HCT116 (cell line): ENCODE data around the gene SPIRE1. TPM values are rescaled to one million over a fixed set of nuclear protein-coding genes. Genes with fewer than 3 reads are reported as not detected.

Experiments
- ATAC-seq: fragments of 200-7000 bp; cut with Tn5 transposase; 2 replicates; pipeline ENCODE4 v1.9.1; 2020; ENCODE audit warnings: mild to moderate bottlenecking, moderate library complexity
- BruUV-seq: library from RNA; stranded (reverse); fragments of 400-500 nt; replicated peaks from 2 replicates; lab custom pipeline; 2021; lab: Mats Ljungman, UMichigan
- CTCF ChIA-PET: fragments of 300-600 bp; sonication (Branson Sonifier 250); formaldehyde crosslinking; loops from one replicate; lab custom pipeline; 2021; ENCODE audit warnings: antibody characterized with exemption; lab: Charles Lee
- POLR2A ChIA-PET: fragments of 300-600, 350-600 bp; sonication (Branson Sonifier 250); formaldehyde crosslinking; loops from one replicate; lab custom pipeline; 2021; ENCODE audit warnings: antibody characterized with exemption; lab: Charles Lee
- RAD21 ChIA-PET, 2 experiments: fragments of 300-600 bp; sonication (Branson Sonifier 250); formaldehyde crosslinking; loops; one replicate each; lab custom pipeline; 2023; ENCODE audit warnings: low total read pairs in 2 of 2; ENCODE audit not compliant: uncharacterized antibody in 2 of 2, unreplicated experiment in 2 of 2, low non-redundant PET in 1 of 2; lab: Charles Lee
- DNase-seq: peaks from one replicate; pipeline ENCODE4 v3.0.0-alpha.2; 2010; ENCODE audit warnings: low read depth, low spot score
- H2AFZ ChIP-seq: fragments of 200-600 bp; shearing (Covaris generic), sonication (generic); 2 replicates; pipeline ENCODE4 v1.6.1; 2017; ENCODE audit warnings: low read depth, mixed run types, mixed read lengths, antibody characterized with exemption, low read length; ENCODE audit not compliant: poor library complexity, severe bottlenecking
- H3K27ac ChIP-seq: 2 replicates; pipeline ENCODE4 v1.5.1; 2012; ENCODE audit warnings: low read depth, low read length
- H3K27me3 ChIP-seq: fragments of 200-600 bp; sonication (generic); 2 replicates; pipeline ENCODE4 v1.6.1; 2016; ENCODE audit warnings: mixed run types, low read length, mixed read lengths; ENCODE audit not compliant: insufficient read depth
- H3K36me3 ChIP-seq, 2 experiments: fragments of 200-500 bp in 1 of 2; fragments of 200-600 bp in 1 of 2; sonication (Bioruptor generic) in 1 of 2; sonication (generic) in 1 of 2; 2 replicates each; pipeline versions ENCODE4 v1.5.1 to v1.6.1; 2014 to 2016; ENCODE audit warnings: low read length in 2 of 2, inconsistent platforms in 1 of 2, mixed read lengths in 1 of 2, mixed run types in 1 of 2; ENCODE audit not compliant: insufficient read depth in 2 of 2, control insufficient read depth in 1 of 2
- H3K4me1 ChIP-seq, 2 experiments: fragments of 200-600 bp in 1 of 2; sonication (generic) in 1 of 2; 2 replicates each; pipeline versions ENCODE4 v1.5.1 to v1.6.1; 2012 to 2017; ENCODE audit warnings: low read length in 2 of 2, inconsistent platforms in 1 of 2, mild to moderate bottlenecking in 1 of 2, mixed read lengths in 1 of 2, mixed run types in 1 of 2, moderate library complexity in 1 of 2; ENCODE audit not compliant: insufficient read depth in 2 of 2, control insufficient read depth in 1 of 2
- H3K4me2 ChIP-seq: fragments of 200-600 bp; sonication (generic); 2 replicates; pipeline ENCODE4 v1.6.1; 2017; ENCODE audit warnings: mixed run types, low read length, mixed read lengths
- H3K4me3 ChIP-seq, 2 experiments: fragments of 200-600 bp in 1 of 2; sonication (generic) in 1 of 2; replicated peaks in 1 of 2; 2 replicates each; pipeline ENCODE4 v1.5.1; 2011 to 2016; ENCODE audit warnings: low read length in 2 of 2, control low read depth in 1 of 2, low read depth in 1 of 2, mild to moderate bottlenecking in 1 of 2, mixed read lengths in 1 of 2, mixed run types in 1 of 2
- H3K79me2 ChIP-seq: fragments of 200-600 bp; sonication (generic); 2 replicates; pipeline ENCODE4 v1.6.1; 2017; ENCODE audit warnings: mild to moderate bottlenecking, mixed run types, low read length, moderate library complexity, mixed read lengths; ENCODE audit not compliant: insufficient read depth
- H3K9ac ChIP-seq: fragments of 200-600 bp; sonication (generic); 2 replicates; pipeline ENCODE4 v1.6.1; 2016; ENCODE audit warnings: low read length, mixed read lengths
- H3K9me2 ChIP-seq: fragments of 200-600 bp; sonication (generic), shearing (Covaris generic); 2 replicates; pipeline ENCODE4 v1.6.1; 2017; ENCODE audit warnings: mixed run types, mild to moderate bottlenecking, moderate library complexity; ENCODE audit not compliant: insufficient read depth
- H3K9me3 ChIP-seq, 2 experiments: fragments of 200-500 bp in 1 of 2; fragments of 200-600 bp in 1 of 2; sonication (Bioruptor generic) in 1 of 2; sonication (generic) in 1 of 2; 2 replicates each; pipeline ENCODE4 v1.6.1; 2014 to 2017; ENCODE audit warnings: low read length in 2 of 2, mixed read lengths in 2 of 2, inconsistent platforms in 1 of 2, low read depth in 1 of 2, mild to moderate bottlenecking in 1 of 2, mixed run types in 1 of 2, moderate library complexity in 1 of 2; ENCODE audit not compliant: control insufficient read depth in 1 of 2, insufficient read depth in 1 of 2
- H4K20me1 ChIP-seq: fragments of 200-600 bp; sonication (generic), shearing (Covaris generic); 2 replicates; pipeline ENCODE4 v1.6.1; 2017; ENCODE audit warnings: mixed run types, mild to moderate bottlenecking, moderate library complexity; ENCODE audit not compliant: insufficient read depth
- CBX3 ChIP-seq: IDR thresholded peaks from 2 replicates; pipeline ENCODE4 v1.6.1; 2012; ENCODE audit warnings: low read depth
- CEBPB ChIP-seq: IDR thresholded peaks from 2 replicates; pipeline ENCODE4 v1.6.1; 2012; ENCODE audit warnings: low read depth
- CTCF ChIP-seq, 3 experiments: fragments of 200-600 bp in 1 of 3; sonication (generic) in 1 of 3; IDR thresholded peaks in 2 of 3; conservative IDR thresholded peaks in 1 of 3; 2 replicates each; pipeline ENCODE4 v1.5.1; 2012 to 2017; ENCODE audit warnings: low read depth in 2 of 3, low read length in 2 of 3, antibody characterized with exemption in 1 of 3, borderline replicate concordance in 1 of 3, control low read depth in 1 of 3, mild to moderate bottlenecking in 1 of 3, mixed read lengths in 1 of 3, mixed run types in 1 of 3, moderate library complexity in 1 of 3; ENCODE audit not compliant: insufficient read depth in 1 of 3
- EGR1 ChIP-seq: IDR thresholded peaks from 2 replicates; pipeline ENCODE4 v1.6.1; 2012; ENCODE audit warnings: low read depth
- ELF1 ChIP-seq: IDR thresholded peaks from 2 replicates; pipeline ENCODE4 v1.6.1; 2012; ENCODE audit warnings: low read depth, borderline replicate concordance
- EZH2 ChIP-seq: fragments of 200-600 bp; sonication (generic); IDR thresholded peaks from 2 replicates; pipeline ENCODE4 v1.6.1; 2017; ENCODE audit warnings: antibody characterized with exemption, mixed run types
- POLR2A ChIP-seq: IDR thresholded peaks from 2 replicates; pipeline ENCODE4 v1.7.0; 2011; ENCODE audit warnings: borderline replicate concordance; ENCODE audit not compliant: insufficient read depth, insufficient read length; ENCODE audit errors: extremely low read depth
- POLR2AphosphoS5 ChIP-seq: IDR thresholded peaks from 2 replicates; pipeline ENCODE4 v1.6.1; 2011; ENCODE audit warnings: mild to moderate bottlenecking, low read depth, low read length, moderate library complexity
- RAD21 ChIP-seq: IDR thresholded peaks from 2 replicates; pipeline ENCODE4 v1.6.1; 2012; ENCODE audit warnings: low read depth, mild to moderate bottlenecking
- YY1 ChIP-seq: IDR thresholded peaks from 2 replicates; pipeline ENCODE4 v1.6.1; 2011; ENCODE audit warnings: low read length, low read depth, moderate library complexity, mild to moderate bottlenecking; ENCODE audit not compliant: insufficient replicate concordance; ENCODE audit errors: extremely low read depth
- ZNF274 ChIP-seq: fragments of 200-500 bp; sonication (Bioruptor generic); IDR thresholded peaks from 2 replicates; pipeline ENCODE4 v1.6.1; 2014; ENCODE audit warnings: mild to moderate bottlenecking, low read depth, low read length, inconsistent platforms
- intact Hi-C: fragments of 100-400 bp; cut with micrococcal nuclease; formaldehyde crosslinking; loops from 2 replicates; pipeline ENCODE4 v1.10.0; 2022
- total RNA-seq: library from RNA; stranded (reverse); gene quantifications from one replicate; pipeline ENCODE4 v1.2.1, GENCODE V29; 2021; ENCODE audit not compliant: unreplicated experiment
- TF ChIP-seq, protein P1 (sequence below): IDR thresholded peaks from 2 replicates; pipeline ENCODE4 v1.6.1; 2012; ENCODE audit warnings: low read depth
- TF ChIP-seq, protein P2 (sequence below): IDR thresholded peaks from 2 replicates; pipeline ENCODE4 v1.6.1; 2011; ENCODE audit warnings: mild to moderate bottlenecking, low read length, moderate library complexity; ENCODE audit not compliant: insufficient replicate concordance; ENCODE audit errors: extremely low read depth
- TF ChIP-seq, protein P3 (sequence below): IDR thresholded peaks from 2 replicates; pipeline ENCODE4 v1.6.1; 2012

SPIRE1 gene
- total RNA-seq, 1 experiment from 2014 or later: 26.6 TPM

- CTCF ChIA-PET: no interaction called here
- RAD21 ChIA-PET: no interaction called here
- DNase-seq (no peak), ATAC-seq (no peak)
- H3K9me3 ChIP-seq: peaks cover 4 to 8% of the 10 kb centered on the region in 2 experiments; a peak in 3 of 4 replicates
- H3K9ac ChIP-seq: no peak overlapping the region
- intact Hi-C loops: no loop called here
- BruUV-seq: no TSS peak
- H3K4me1 ChIP-seq: no peaks in the 10 kb centered on the region
- H3K36me3 ChIP-seq: no peaks in the 10 kb centered on the region
- no peaks in the 10 kb centered on the region for H3K27me3 ChIP-seq
- no peak overlapping the region for H3K4me2 ChIP-seq
- H3K27ac ChIP-seq: no peak overlapping the region
- H3K4me3 ChIP-seq: no peak overlapping the region
- no peaks in the 10 kb centered on the region for H3K9me2 ChIP-seq
- H2AFZ ChIP-seq: no peak overlapping the region
- H3K79me2 ChIP-seq: no peaks in the 10 kb centered on the region
- POLR2A ChIA-PET: no interaction called here
- H4K20me1 ChIP-seq: no peaks in the 10 kb centered on the region
- TF ChIP-seq POLR2AphosphoS5 (no peak), ZNF274 (no peak), CEBPB (no peak), POLR2A (no peak), EGR1 (no peak), CBX3 (no peak), CTCF (IDR thresholded peaks at IDR 0.05 in 2 of 3, conservative IDR thresholded peaks at IDR 0.05 in 1 of 3; ENCODE audit: borderline replicate concordance in 1 of 3, insufficient read depth in 1 of 3, low read depth in 2 of 3, low read length in 2 of 3) (no peak), EZH2 (no peak), ELF1 (no peak), YY1 (no peak), RAD21 (no peak)
- TF ChIP-seq, protein P1, sequence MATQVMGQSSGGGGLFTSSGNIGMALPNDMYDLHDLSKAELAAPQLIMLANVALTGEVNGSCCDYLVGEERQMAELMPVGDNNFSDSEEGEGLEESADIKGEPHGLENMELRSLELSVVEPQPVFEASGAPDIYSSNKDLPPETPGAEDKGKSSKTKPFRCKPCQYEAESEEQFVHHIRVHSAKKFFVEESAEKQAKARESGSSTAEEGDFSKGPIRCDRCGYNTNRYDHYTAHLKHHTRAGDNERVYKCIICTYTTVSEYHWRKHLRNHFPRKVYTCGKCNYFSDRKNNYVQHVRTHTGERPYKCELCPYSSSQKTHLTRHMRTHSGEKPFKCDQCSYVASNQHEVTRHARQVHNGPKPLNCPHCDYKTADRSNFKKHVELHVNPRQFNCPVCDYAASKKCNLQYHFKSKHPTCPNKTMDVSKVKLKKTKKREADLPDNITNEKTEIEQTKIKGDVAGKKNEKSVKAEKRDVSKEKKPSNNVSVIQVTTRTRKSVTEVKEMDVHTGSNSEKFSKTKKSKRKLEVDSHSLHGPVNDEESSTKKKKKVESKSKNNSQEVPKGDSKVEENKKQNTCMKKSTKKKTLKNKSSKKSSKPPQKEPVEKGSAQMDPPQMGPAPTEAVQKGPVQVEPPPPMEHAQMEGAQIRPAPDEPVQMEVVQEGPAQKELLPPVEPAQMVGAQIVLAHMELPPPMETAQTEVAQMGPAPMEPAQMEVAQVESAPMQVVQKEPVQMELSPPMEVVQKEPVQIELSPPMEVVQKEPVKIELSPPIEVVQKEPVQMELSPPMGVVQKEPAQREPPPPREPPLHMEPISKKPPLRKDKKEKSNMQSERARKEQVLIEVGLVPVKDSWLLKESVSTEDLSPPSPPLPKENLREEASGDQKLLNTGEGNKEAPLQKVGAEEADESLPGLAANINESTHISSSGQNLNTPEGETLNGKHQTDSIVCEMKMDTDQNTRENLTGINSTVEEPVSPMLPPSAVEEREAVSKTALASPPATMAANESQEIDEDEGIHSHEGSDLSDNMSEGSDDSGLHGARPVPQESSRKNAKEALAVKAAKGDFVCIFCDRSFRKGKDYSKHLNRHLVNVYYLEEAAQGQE: no peak
- TF ChIP-seq, protein P2, sequence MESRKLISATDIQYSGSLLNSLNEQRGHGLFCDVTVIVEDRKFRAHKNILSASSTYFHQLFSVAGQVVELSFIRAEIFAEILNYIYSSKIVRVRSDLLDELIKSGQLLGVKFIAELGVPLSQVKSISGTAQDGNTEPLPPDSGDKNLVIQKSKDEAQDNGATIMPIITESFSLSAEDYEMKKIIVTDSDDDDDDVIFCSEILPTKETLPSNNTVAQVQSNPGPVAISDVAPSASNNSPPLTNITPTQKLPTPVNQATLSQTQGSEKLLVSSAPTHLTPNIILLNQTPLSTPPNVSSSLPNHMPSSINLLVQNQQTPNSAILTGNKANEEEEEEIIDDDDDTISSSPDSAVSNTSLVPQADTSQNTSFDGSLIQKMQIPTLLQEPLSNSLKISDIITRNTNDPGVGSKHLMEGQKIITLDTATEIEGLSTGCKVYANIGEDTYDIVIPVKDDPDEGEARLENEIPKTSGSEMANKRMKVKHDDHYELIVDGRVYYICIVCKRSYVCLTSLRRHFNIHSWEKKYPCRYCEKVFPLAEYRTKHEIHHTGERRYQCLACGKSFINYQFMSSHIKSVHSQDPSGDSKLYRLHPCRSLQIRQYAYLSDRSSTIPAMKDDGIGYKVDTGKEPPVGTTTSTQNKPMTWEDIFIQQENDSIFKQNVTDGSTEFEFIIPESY: no peak
- TF ChIP-seq, protein P3, sequence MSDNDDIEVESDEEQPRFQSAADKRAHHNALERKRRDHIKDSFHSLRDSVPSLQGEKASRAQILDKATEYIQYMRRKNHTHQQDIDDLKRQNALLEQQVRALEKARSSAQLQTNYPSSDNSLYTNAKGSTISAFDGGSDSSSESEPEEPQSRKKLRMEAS: no peak
Observed at GRCh38 chr18:12543697-12544096, 114.2 kb downstream of the SPIRE1 start.
